Neutrophil (primary cell): ENCODE data around the gene PCDHAC2.

Experiments
- H3K27ac ChIP-seq: fragments of 200-600 bp; sonication (generic); 2 replicates; pipeline ENCODE4 v1.5.1; 2016; ENCODE audit warnings: mild to moderate bottlenecking, moderate library complexity
- H3K27me3 ChIP-seq: fragments of 200-600 bp; sonication (generic); 2 replicates; pipeline ENCODE4 v1.6.0; 2016; ENCODE audit warnings: mild to moderate bottlenecking
- H3K36me3 ChIP-seq: fragments of 200-600 bp; sonication (generic); 2 replicates; pipeline ENCODE4 v1.5.1; 2017
- H3K4me1 ChIP-seq, 2 experiments: fragments of 200-600 bp in 1 of 2; sonication (generic) in 1 of 2; 1 replicate in 1 of 2; 2 replicates in 1 of 2; pipeline versions ENCODE4 v1.5.1 to v1.6.1; 2013 to 2016; ENCODE audit warnings: low read depth in 1 of 2, low read length in 1 of 2, mild to moderate bottlenecking in 1 of 2, moderate library complexity in 1 of 2; ENCODE audit not compliant: control insufficient read depth in 1 of 2, insufficient read depth in 1 of 2
- H3K4me3 ChIP-seq, 2 experiments: fragments of 200-600 bp in 1 of 2; sonication (generic) in 1 of 2; 1 replicate in 1 of 2; 2 replicates in 1 of 2; pipeline ENCODE4 v1.5.1; 2013 to 2016; ENCODE audit warnings: low read depth in 1 of 2, low read length in 1 of 2, mild to moderate bottlenecking in 1 of 2, moderate library complexity in 1 of 2
- H3K9me3 ChIP-seq: fragments of 200-600 bp; sonication (generic); 2 replicates; pipeline ENCODE4 v1.5.1; 2016
- TF ChIP-seq, protein P1 (sequence below): fragments of 200-600 bp; sonication (generic); IDR thresholded peaks from 2 replicates; pipeline ENCODE4 v1.5.1; 2016; ENCODE audit warnings: antibody characterized with exemption

PCDHAC2 gene

DNA sequence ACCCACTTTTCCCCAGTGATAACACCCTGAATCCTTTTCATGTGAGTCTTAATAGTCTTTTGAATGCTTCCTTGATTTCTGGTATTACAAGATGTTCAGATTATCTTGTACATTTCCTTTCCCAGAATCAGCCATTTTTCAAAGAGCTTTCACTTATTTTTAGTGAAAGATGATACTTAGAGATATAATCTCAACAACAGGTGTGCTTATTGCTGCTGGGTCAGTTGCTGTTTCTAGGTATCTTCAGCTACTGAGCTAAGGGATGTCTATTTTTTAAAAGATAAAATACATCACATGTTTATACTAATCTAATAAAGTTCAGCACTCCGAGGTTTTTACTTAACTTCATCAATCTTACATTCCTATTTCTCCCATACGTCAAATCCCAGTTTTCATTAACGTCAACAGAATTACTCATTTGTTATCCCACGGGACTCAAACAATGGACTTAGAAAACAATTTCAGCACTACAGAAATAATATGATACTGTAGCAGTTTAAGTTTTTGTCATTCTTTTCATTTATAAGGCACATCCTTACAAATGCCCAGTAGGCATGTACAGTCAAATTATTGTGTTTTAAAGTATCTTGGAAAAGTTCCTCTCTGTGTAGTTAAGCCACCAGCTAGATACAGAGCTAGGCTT lies 31.2 kb upstream of the PCDHAC2 start:
- Histone ChIP-seq H3K4me1 (no peaks in the 10 kb centered on the region), H3K9me3 (no peaks in the 10 kb centered on the region), H3K36me3 (no peaks in the 10 kb centered on the region), H3K27me3 (no peaks in the 10 kb centered on the region), H3K27ac (no peak overlapping the region), H3K4me3 (no peak overlapping the region)
- TF ChIP-seq, protein P1, sequence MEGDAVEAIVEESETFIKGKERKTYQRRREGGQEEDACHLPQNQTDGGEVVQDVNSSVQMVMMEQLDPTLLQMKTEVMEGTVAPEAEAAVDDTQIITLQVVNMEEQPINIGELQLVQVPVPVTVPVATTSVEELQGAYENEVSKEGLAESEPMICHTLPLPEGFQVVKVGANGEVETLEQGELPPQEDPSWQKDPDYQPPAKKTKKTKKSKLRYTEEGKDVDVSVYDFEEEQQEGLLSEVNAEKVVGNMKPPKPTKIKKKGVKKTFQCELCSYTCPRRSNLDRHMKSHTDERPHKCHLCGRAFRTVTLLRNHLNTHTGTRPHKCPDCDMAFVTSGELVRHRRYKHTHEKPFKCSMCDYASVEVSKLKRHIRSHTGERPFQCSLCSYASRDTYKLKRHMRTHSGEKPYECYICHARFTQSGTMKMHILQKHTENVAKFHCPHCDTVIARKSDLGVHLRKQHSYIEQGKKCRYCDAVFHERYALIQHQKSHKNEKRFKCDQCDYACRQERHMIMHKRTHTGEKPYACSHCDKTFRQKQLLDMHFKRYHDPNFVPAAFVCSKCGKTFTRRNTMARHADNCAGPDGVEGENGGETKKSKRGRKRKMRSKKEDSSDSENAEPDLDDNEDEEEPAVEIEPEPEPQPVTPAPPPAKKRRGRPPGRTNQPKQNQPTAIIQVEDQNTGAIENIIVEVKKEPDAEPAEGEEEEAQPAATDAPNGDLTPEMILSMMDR = no peak

GRCh38 chr5:140946578-140946977 lies 19.7 kb upstream of the PCDHAC2 start:
- TF ChIP-seq, protein P1 = no peak
- Histone ChIP-seq H3K9me3 (no peaks in the 10 kb centered on the region), H3K4me1 (no peaks in the 10 kb centered on the region), H3K27ac (no peak overlapping the region), H3K4me3 (no peak overlapping the region), H3K36me3 (no peaks in the 10 kb centered on the region), H3K27me3 (no peaks in the 10 kb centered on the region)

GRCh38 chr5:140951636-140952035 lies 14.6 kb upstream of the PCDHAC2 start:
- Histone ChIP-seq H3K27me3 (no peaks in the 10 kb centered on the region), H3K9me3 (no peaks in the 10 kb centered on the region), H3K4me3 (no peak overlapping the region), H3K36me3 (no peaks in the 10 kb centered on the region), H3K27ac (no peak overlapping the region), H3K4me1 (no peaks in the 10 kb centered on the region)
- TF ChIP-seq, protein P1 = no peak

- H3K36me3 ChIP-seq = no peaks in the 10 kb centered on the region
- TF ChIP-seq, protein P1 = no peak
- no peaks in the 10 kb centered on the region for H3K27me3 ChIP-seq
- H3K4me1 ChIP-seq = no peaks in the 10 kb centered on the region
- H3K27ac ChIP-seq = no peak overlapping the region
- H3K4me3 ChIP-seq = no peak overlapping the region
- H3K9me3 ChIP-seq = no peaks in the 10 kb centered on the region
Observed at GRCh38 chr5:140953234-140953633, 13.0 kb upstream of the PCDHAC2 start.

- H3K36me3 ChIP-seq = no peaks in the 10 kb centered on the region
- H3K4me3 ChIP-seq = no peak overlapping the region
- no peak overlapping the region for H3K27ac ChIP-seq
- peaks cover 36% of the 10 kb centered on the region for H3K27me3 ChIP-seq
- TF ChIP-seq, protein P1 = no peak
- no peaks in the 10 kb centered on the region for H3K4me1 ChIP-seq
- H3K9me3 ChIP-seq = no peaks in the 10 kb centered on the region
Observed at GRCh38 chr5:140962190-140962589, 4.1 kb upstream of the PCDHAC2 start.
